ENCODE data around the gene NHLRC2. TPM values are rescaled to one million over a fixed set of nuclear protein-coding genes. Genes with fewer than 3 reads are reported as not detected.

Gene NHLRC2
- total and polyA plus RNA-seq, 2 donors (not counting 3 experiments of a cell fraction or from before 2014, with no cell fraction given) = 5.2 to 28.2 TPM

- POLR2A ChIA-PET = no interaction called here
- Histone ChIP-seq H3K9ac (replicated peaks; ENCODE audit: extremely low read depth, insufficient read depth, low read length) (no peak overlapping the region), H3K27me3 (ENCODE audit: control insufficient read depth in 2 of 2, insufficient read depth in 2 of 2, low read length in 2 of 2) (no peaks in the 10 kb centered on the region), H3K36me3 (ENCODE audit: control insufficient read depth in 2 of 2, extremely low read depth in 1 of 2, insufficient read depth in 2 of 2, low read length in 2 of 2) (no peaks in the 10 kb centered on the region), H2AFZ (ENCODE audit: low read depth, low read length) (no peak overlapping the region), H3K9me3 (replicated peaks; ENCODE audit: control insufficient read depth, insufficient read depth, low read length) (no peaks in the 10 kb centered on the region), H3K27ac (ENCODE audit: insufficient read depth, low read depth, low read length) (no peak overlapping the region), H4K20me1 (replicated peaks; ENCODE audit: control insufficient read depth, extremely low read depth, insufficient read depth, low read length) (no peaks in the 10 kb centered on the region), H3K4me1 (ENCODE audit: control insufficient read depth, extremely low read depth, insufficient read depth, low read length) (peaks cover 12% of the 10 kb centered on the region), H3K9me1 (replicated peaks; ENCODE audit: control insufficient read depth, extremely low read depth, insufficient read depth, low read length) (no peaks in the 10 kb centered on the region), H3K4me2 (ENCODE audit: insufficient read depth, low read length) (no peak overlapping the region), H3K79me2 (ENCODE audit: control insufficient read depth, insufficient read depth, low read length) (no peaks in the 10 kb centered on the region), H3K4me3 (replicated peaks in 1 of 3; ENCODE audit: insufficient read depth in 1 of 3, low read depth in 1 of 3, low read length in 3 of 3) (no peak overlapping the region)
- dilution Hi-C loops (cut with MboI; ENCODE audit: extremely low pct_ligation_motif_present, low sequenced_read_pairs) = no loop called here
- intact Hi-C loops (cut with micrococcal nuclease) = no loop called here
- TF ChIP-seq POLR2A (IDR thresholded peaks at IDR 0.05; ENCODE audit: low read depth, low read length) (no peak), POLR2AphosphoS5 (IDR thresholded peaks at IDR 0.05; ENCODE audit: insufficient read depth, low read depth, low read length) (no peak), FOS (IDR thresholded peaks at IDR 0.05; ENCODE audit: borderline replicate concordance, insufficient read depth, low read length) (no peak), MYC (IDR thresholded peaks at IDR 0.05; ENCODE audit: low read depth, low read length) (no peak), JUN (IDR thresholded peaks at IDR 0.05; ENCODE audit: borderline replicate concordance, insufficient read depth, insufficient read length, low read depth) (no peak), EZH2 (IDR thresholded peaks at IDR 0.05; ENCODE audit: borderline replicate concordance, low read depth, low read length, severe bottlenecking) (no peak), GATA2 (IDR thresholded peaks at IDR 0.05; ENCODE audit: insufficient read depth, insufficient read length, low read depth, low read length) (no peak), MAX (IDR thresholded peaks at IDR 0.05; ENCODE audit: insufficient read depth, insufficient read length) (no peak)
- TF ChIP-seq, protein P1, sequence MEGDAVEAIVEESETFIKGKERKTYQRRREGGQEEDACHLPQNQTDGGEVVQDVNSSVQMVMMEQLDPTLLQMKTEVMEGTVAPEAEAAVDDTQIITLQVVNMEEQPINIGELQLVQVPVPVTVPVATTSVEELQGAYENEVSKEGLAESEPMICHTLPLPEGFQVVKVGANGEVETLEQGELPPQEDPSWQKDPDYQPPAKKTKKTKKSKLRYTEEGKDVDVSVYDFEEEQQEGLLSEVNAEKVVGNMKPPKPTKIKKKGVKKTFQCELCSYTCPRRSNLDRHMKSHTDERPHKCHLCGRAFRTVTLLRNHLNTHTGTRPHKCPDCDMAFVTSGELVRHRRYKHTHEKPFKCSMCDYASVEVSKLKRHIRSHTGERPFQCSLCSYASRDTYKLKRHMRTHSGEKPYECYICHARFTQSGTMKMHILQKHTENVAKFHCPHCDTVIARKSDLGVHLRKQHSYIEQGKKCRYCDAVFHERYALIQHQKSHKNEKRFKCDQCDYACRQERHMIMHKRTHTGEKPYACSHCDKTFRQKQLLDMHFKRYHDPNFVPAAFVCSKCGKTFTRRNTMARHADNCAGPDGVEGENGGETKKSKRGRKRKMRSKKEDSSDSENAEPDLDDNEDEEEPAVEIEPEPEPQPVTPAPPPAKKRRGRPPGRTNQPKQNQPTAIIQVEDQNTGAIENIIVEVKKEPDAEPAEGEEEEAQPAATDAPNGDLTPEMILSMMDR (IDR thresholded peaks at IDR 0.05; ENCODE audit: extremely low read depth in 1 of 2, insufficient read depth in 1 of 2, low read depth in 1 of 2, low read length in 2 of 2) = no peak
- DNase-seq (ENCODE audit: low read depth, low spot score) (no peak), FAIRE-seq (no peak)
- BruUV-seq (replicated peaks) = no TSS peak
- CTCF ChIA-PET = no interaction called here
Observed at GRCh38 chr10:113924186-113924585, 69.7 kb downstream of the NHLRC2 start.

All from endothelial cell of umbilical vein (primary cell).